HCT116 (cell line): Measurements from ENCODE around the gene WDR59. TPM values are rescaled to one million over a fixed set of nuclear protein-coding genes. Genes with fewer than 3 reads are reported as not detected.

ENCODE experiments used
- ATAC-seq: fragments of 200-7000 bp; cut with Tn5 transposase; 2 replicates; pipeline ENCODE4 v1.9.1; 2020; ENCODE audit warnings: mild to moderate bottlenecking, moderate library complexity
- BruUV-seq: library from RNA; stranded (reverse); fragments of 400-500 nt; replicated peaks from 2 replicates; lab custom pipeline; 2021; lab: Mats Ljungman, UMichigan
- CTCF ChIA-PET: fragments of 300-600 bp; sonication (Branson Sonifier 250); formaldehyde crosslinking; loops from one replicate; lab custom pipeline; 2021; ENCODE audit warnings: antibody characterized with exemption; lab: Charles Lee
- POLR2A ChIA-PET: fragments of 300-600, 350-600 bp; sonication (Branson Sonifier 250); formaldehyde crosslinking; loops from one replicate; lab custom pipeline; 2021; ENCODE audit warnings: antibody characterized with exemption; lab: Charles Lee
- RAD21 ChIA-PET, 2 experiments: fragments of 300-600 bp; sonication (Branson Sonifier 250); formaldehyde crosslinking; loops; one replicate each; lab custom pipeline; 2023; ENCODE audit warnings: low total read pairs in 2 of 2; ENCODE audit not compliant: uncharacterized antibody in 2 of 2, unreplicated experiment in 2 of 2, low non-redundant PET in 1 of 2; lab: Charles Lee
- DNase-seq: peaks from one replicate; pipeline ENCODE4 v3.0.0-alpha.2; 2010; ENCODE audit warnings: low read depth, low spot score
- H2AFZ ChIP-seq: fragments of 200-600 bp; shearing (Covaris generic), sonication (generic); 2 replicates; pipeline ENCODE4 v1.6.1; 2017; ENCODE audit warnings: low read depth, mixed run types, mixed read lengths, antibody characterized with exemption, low read length; ENCODE audit not compliant: poor library complexity, severe bottlenecking
- H3K27ac ChIP-seq: 2 replicates; pipeline ENCODE4 v1.5.1; 2012; ENCODE audit warnings: low read depth, low read length
- H3K27me3 ChIP-seq: fragments of 200-600 bp; sonication (generic); 2 replicates; pipeline ENCODE4 v1.6.1; 2016; ENCODE audit warnings: mixed run types, low read length, mixed read lengths; ENCODE audit not compliant: insufficient read depth
- H3K36me3 ChIP-seq, 2 experiments: fragments of 200-500 bp in 1 of 2; fragments of 200-600 bp in 1 of 2; sonication (Bioruptor generic) in 1 of 2; sonication (generic) in 1 of 2; 2 replicates each; pipeline versions ENCODE4 v1.5.1 to v1.6.1; 2014 to 2016; ENCODE audit warnings: low read length in 2 of 2, inconsistent platforms in 1 of 2, mixed read lengths in 1 of 2, mixed run types in 1 of 2; ENCODE audit not compliant: insufficient read depth in 2 of 2, control insufficient read depth in 1 of 2
- H3K4me1 ChIP-seq, 2 experiments: fragments of 200-600 bp in 1 of 2; sonication (generic) in 1 of 2; 2 replicates each; pipeline versions ENCODE4 v1.5.1 to v1.6.1; 2012 to 2017; ENCODE audit warnings: low read length in 2 of 2, inconsistent platforms in 1 of 2, mild to moderate bottlenecking in 1 of 2, mixed read lengths in 1 of 2, mixed run types in 1 of 2, moderate library complexity in 1 of 2; ENCODE audit not compliant: insufficient read depth in 2 of 2, control insufficient read depth in 1 of 2
- H3K4me2 ChIP-seq: fragments of 200-600 bp; sonication (generic); 2 replicates; pipeline ENCODE4 v1.6.1; 2017; ENCODE audit warnings: mixed run types, low read length, mixed read lengths
- H3K4me3 ChIP-seq, 2 experiments: fragments of 200-600 bp in 1 of 2; sonication (generic) in 1 of 2; replicated peaks in 1 of 2; 2 replicates each; pipeline ENCODE4 v1.5.1; 2011 to 2016; ENCODE audit warnings: low read length in 2 of 2, control low read depth in 1 of 2, low read depth in 1 of 2, mild to moderate bottlenecking in 1 of 2, mixed read lengths in 1 of 2, mixed run types in 1 of 2
- H3K79me2 ChIP-seq: fragments of 200-600 bp; sonication (generic); 2 replicates; pipeline ENCODE4 v1.6.1; 2017; ENCODE audit warnings: mild to moderate bottlenecking, mixed run types, low read length, moderate library complexity, mixed read lengths; ENCODE audit not compliant: insufficient read depth
- H3K9ac ChIP-seq: fragments of 200-600 bp; sonication (generic); 2 replicates; pipeline ENCODE4 v1.6.1; 2016; ENCODE audit warnings: low read length, mixed read lengths
- H3K9me2 ChIP-seq: fragments of 200-600 bp; sonication (generic), shearing (Covaris generic); 2 replicates; pipeline ENCODE4 v1.6.1; 2017; ENCODE audit warnings: mixed run types, mild to moderate bottlenecking, moderate library complexity; ENCODE audit not compliant: insufficient read depth
- H3K9me3 ChIP-seq, 2 experiments: fragments of 200-500 bp in 1 of 2; fragments of 200-600 bp in 1 of 2; sonication (Bioruptor generic) in 1 of 2; sonication (generic) in 1 of 2; 2 replicates each; pipeline ENCODE4 v1.6.1; 2014 to 2017; ENCODE audit warnings: low read length in 2 of 2, mixed read lengths in 2 of 2, inconsistent platforms in 1 of 2, low read depth in 1 of 2, mild to moderate bottlenecking in 1 of 2, mixed run types in 1 of 2, moderate library complexity in 1 of 2; ENCODE audit not compliant: control insufficient read depth in 1 of 2, insufficient read depth in 1 of 2
- H4K20me1 ChIP-seq: fragments of 200-600 bp; sonication (generic), shearing (Covaris generic); 2 replicates; pipeline ENCODE4 v1.6.1; 2017; ENCODE audit warnings: mixed run types, mild to moderate bottlenecking, moderate library complexity; ENCODE audit not compliant: insufficient read depth
- CBX3 ChIP-seq: IDR thresholded peaks from 2 replicates; pipeline ENCODE4 v1.6.1; 2012; ENCODE audit warnings: low read depth
- CEBPB ChIP-seq: IDR thresholded peaks from 2 replicates; pipeline ENCODE4 v1.6.1; 2012; ENCODE audit warnings: low read depth
- CTCF ChIP-seq, 3 experiments: fragments of 200-600 bp in 1 of 3; sonication (generic) in 1 of 3; IDR thresholded peaks in 2 of 3; conservative IDR thresholded peaks in 1 of 3; 2 replicates each; pipeline ENCODE4 v1.5.1; 2012 to 2017; ENCODE audit warnings: low read depth in 2 of 3, low read length in 2 of 3, antibody characterized with exemption in 1 of 3, borderline replicate concordance in 1 of 3, control low read depth in 1 of 3, mild to moderate bottlenecking in 1 of 3, mixed read lengths in 1 of 3, mixed run types in 1 of 3, moderate library complexity in 1 of 3; ENCODE audit not compliant: insufficient read depth in 1 of 3
- EGR1 ChIP-seq: IDR thresholded peaks from 2 replicates; pipeline ENCODE4 v1.6.1; 2012; ENCODE audit warnings: low read depth
- ELF1 ChIP-seq: IDR thresholded peaks from 2 replicates; pipeline ENCODE4 v1.6.1; 2012; ENCODE audit warnings: low read depth, borderline replicate concordance
- EZH2 ChIP-seq: fragments of 200-600 bp; sonication (generic); IDR thresholded peaks from 2 replicates; pipeline ENCODE4 v1.6.1; 2017; ENCODE audit warnings: antibody characterized with exemption, mixed run types
- EZH2phosphoT487 ChIP-seq: fragments of 200-600 bp; IDR thresholded peaks from 2 replicates; pipeline ENCODE4 v1.6.1; 2018; ENCODE audit warnings: antibody characterized with exemption, borderline replicate concordance
- FOSL1 ChIP-seq: IDR thresholded peaks from 2 replicates; pipeline ENCODE4 v1.6.1; 2012; ENCODE audit warnings: low read depth
- JUND ChIP-seq: IDR thresholded peaks from 2 replicates; pipeline ENCODE4 v1.6.1; 2012
- MAX ChIP-seq: IDR thresholded peaks from 2 replicates; pipeline ENCODE4 v1.6.1; 2012
- SP1 ChIP-seq: IDR thresholded peaks from 2 replicates; pipeline ENCODE4 v1.6.1; 2012; ENCODE audit warnings: low read depth
- YY1 ChIP-seq: IDR thresholded peaks from 2 replicates; pipeline ENCODE4 v1.6.1; 2011; ENCODE audit warnings: low read length, low read depth, moderate library complexity, mild to moderate bottlenecking; ENCODE audit not compliant: insufficient replicate concordance; ENCODE audit errors: extremely low read depth
- ZBTB33 ChIP-seq: IDR thresholded peaks from 2 replicates; pipeline ENCODE4 v1.6.1; 2011; ENCODE audit warnings: mild to moderate bottlenecking, low read length, moderate library complexity; ENCODE audit not compliant: insufficient replicate concordance; ENCODE audit errors: extremely low read depth
- ZNF274 ChIP-seq: fragments of 200-500 bp; sonication (Bioruptor generic); IDR thresholded peaks from 2 replicates; pipeline ENCODE4 v1.6.1; 2014; ENCODE audit warnings: mild to moderate bottlenecking, low read depth, low read length, inconsistent platforms
- intact Hi-C: fragments of 100-400 bp; cut with micrococcal nuclease; formaldehyde crosslinking; loops from 2 replicates; pipeline ENCODE4 v1.10.0; 2022
- total RNA-seq: library from RNA; stranded (reverse); gene quantifications from one replicate; pipeline ENCODE4 v1.2.1, GENCODE V29; 2021; ENCODE audit not compliant: unreplicated experiment
- TF ChIP-seq, protein P1 (sequence below): IDR thresholded peaks from 2 replicates; pipeline ENCODE4 v1.6.1; 2012; ENCODE audit warnings: low read depth

The WDR59 gene
- total RNA-seq, 1 experiment from 2014 or later = 96.9 TPM

GRCh38 chr16:74984194-74984528 is 762 bp downstream of the WDR59 start:
- ChIA-PET CTCF (interaction anchor here (1.6 to 4.6 kb wide), 2 partner anchors 121 to 127 kb away, joined by 6 to 39 read pairs; no protein-coding TSS in a partner anchor), POLR2A (interaction anchor here (2.1 to 2.8 kb wide), 2 partner anchors 14 to 127 kb away, joined by 8 to 17 read pairs; no protein-coding TSS in a partner anchor), RAD21 (interaction anchor here in 1 of 2 experiments (1.7 kb wide), 1 partner anchor 127 kb away, joined by 6 read pairs; no protein-coding TSS in a partner anchor)
- Histone ChIP-seq H3K4me2 (peak overlapping the region; percentile 98), H3K79me2 (peaks cover 39% of the 10 kb centered on the region), H3K9ac (peak overlapping the region; percentile 100), H3K9me2 (no peaks in the 10 kb centered on the region), H4K20me1 (no peaks in the 10 kb centered on the region), H3K27me3 (no peaks in the 10 kb centered on the region), H3K36me3 (0 out of 4 replicates have a peak, but pooled peaks cover 0 to 2% of the 10 kb centered on the region in 2 experiments), H3K27ac (peak overlapping the region; percentile 74), H3K4me1 (peaks cover 5 to 22% of the 10 kb centered on the region in 2 experiments), H3K9me3 (no peaks in the 10 kb centered on the region), H3K4me3 (peak overlapping the region; percentile 99 to 100), H2AFZ (no peak overlapping the region)
- intact Hi-C loops = no loop called here
- ATAC-seq (no peak), DNase-seq (no peak)
- TF ChIP-seq CEBPB = no peak
- TF ChIP-seq EZH2phosphoT487 = no peak
- TF ChIP-seq ELF1 = no peak
- no peak for TF ChIP-seq YY1
- TF ChIP-seq, protein P1, sequence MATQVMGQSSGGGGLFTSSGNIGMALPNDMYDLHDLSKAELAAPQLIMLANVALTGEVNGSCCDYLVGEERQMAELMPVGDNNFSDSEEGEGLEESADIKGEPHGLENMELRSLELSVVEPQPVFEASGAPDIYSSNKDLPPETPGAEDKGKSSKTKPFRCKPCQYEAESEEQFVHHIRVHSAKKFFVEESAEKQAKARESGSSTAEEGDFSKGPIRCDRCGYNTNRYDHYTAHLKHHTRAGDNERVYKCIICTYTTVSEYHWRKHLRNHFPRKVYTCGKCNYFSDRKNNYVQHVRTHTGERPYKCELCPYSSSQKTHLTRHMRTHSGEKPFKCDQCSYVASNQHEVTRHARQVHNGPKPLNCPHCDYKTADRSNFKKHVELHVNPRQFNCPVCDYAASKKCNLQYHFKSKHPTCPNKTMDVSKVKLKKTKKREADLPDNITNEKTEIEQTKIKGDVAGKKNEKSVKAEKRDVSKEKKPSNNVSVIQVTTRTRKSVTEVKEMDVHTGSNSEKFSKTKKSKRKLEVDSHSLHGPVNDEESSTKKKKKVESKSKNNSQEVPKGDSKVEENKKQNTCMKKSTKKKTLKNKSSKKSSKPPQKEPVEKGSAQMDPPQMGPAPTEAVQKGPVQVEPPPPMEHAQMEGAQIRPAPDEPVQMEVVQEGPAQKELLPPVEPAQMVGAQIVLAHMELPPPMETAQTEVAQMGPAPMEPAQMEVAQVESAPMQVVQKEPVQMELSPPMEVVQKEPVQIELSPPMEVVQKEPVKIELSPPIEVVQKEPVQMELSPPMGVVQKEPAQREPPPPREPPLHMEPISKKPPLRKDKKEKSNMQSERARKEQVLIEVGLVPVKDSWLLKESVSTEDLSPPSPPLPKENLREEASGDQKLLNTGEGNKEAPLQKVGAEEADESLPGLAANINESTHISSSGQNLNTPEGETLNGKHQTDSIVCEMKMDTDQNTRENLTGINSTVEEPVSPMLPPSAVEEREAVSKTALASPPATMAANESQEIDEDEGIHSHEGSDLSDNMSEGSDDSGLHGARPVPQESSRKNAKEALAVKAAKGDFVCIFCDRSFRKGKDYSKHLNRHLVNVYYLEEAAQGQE = no peak
- no peak for TF ChIP-seq JUND
- no peak for TF ChIP-seq ZNF274
- no peak for TF ChIP-seq FOSL1
- TF ChIP-seq EGR1 = no peak
- TF ChIP-seq ZBTB33 = no peak
- no peak for TF ChIP-seq EZH2
- no peak for TF ChIP-seq CTCF (IDR thresholded peaks at IDR 0.05 in 2 of 3, conservative IDR thresholded peaks at IDR 0.05 in 1 of 3; ENCODE audit: borderline replicate concordance in 1 of 3, insufficient read depth in 1 of 3, low read depth in 2 of 3, low read length in 2 of 3)
- TF ChIP-seq MAX = no peak
- no peak for TF ChIP-seq SP1
- TF ChIP-seq CBX3 = no peak
- BruUV-seq = no TSS peak
